Stimulated activated CD4-positive, alpha-beta T cell treated with anti-CD3 and anti-CD28 coated beads, TNF-alpha, amount 100 ng/mL, for 4 hours (primary cell): ENCODE data around the gene SARNP.
"Not testable (repeated sequence)": the region's sequence is repeated elsewhere in the genome, so short reads cannot be mapped to it uniquely, and the experiment has no call there.

Source experiments
- DNase-seq, 3 experiments: peaks; one replicate each; pipeline ENCODE4 v3.0.0-alpha.2; 2020; ENCODE audit warnings: low read depth in 3 of 3

SARNP gene

DNA sequence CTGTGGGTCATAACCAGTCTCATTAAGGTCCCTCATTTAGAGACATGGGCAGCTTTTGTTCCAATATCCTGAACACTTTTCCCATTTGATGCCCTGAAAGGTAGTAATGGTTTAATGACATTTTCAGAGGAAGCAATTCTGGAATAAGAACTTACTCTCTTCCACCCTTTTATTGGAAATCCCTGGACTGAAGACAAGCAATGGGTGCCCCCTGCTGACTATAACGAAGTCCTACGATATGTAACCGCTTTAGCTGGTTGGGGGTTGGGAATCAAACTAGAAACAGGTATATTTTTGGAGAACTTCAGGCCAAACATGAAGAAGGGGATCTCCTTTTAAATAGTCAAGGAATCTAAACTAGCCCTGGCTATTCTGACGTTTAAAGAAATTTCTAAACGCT is 20.5 kb downstream of the SARNP start:
- DNase-seq: no peak

DNA sequence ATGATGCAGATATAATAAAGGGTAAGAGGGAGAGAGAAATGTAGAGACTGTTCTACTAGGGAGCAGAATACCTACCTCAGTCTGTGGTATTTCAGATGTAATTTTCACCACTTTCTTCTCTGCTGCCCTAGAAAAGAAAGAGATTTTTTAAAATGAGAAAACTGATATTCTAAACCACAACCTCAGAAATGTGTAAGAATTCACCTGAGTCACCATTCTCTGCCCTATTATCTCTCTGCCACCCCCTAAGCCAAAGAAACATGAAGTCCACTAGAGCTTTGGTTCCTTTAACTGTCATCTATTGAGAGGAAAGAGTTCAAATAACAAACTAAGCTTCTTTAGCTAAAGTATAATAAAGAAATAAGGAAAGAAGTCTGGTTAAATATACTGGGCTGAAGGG is 21.6 kb downstream of the SARNP start:
- DNase-seq: no peak

DNA sequence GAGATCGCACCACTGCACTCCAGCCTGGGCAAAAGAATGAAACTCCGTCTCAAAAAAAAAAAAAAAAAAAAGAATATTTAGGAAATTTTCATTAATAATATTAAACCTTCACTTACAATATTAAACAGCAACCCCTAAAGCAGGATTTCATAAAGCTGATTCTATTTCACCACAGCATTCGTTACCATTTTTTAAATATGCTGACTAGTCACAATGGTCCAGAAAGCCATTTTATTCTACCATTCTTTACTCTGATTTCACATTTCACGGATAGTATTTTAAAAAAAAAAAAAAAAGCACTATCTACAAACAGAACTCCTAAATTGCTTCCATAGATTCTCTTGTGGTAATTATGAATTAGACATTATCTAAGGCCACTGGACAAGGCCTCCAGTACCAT is 27.6 kb downstream of the SARNP start:
- no peak for DNase-seq

DNA sequence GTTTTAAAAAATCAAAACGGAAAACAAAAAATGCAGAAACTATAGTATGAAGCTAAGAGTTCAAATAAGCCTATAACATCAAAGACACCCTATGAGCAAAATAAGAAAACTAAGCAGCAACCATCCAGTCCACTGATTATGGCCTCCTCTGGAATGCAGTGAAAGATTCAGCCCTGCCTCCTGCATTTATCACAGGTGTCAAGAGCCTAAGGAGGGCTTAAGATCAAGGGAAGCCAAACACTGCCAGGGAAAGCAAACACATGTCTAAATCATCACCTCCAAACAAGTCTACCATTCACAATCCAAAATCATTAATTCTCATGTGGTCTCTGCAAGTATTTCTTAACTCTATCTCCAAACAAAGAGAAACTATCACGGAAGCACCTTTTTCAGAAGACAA is 28.4 kb downstream of the SARNP start:
- DNase-seq: no peak

DNA sequence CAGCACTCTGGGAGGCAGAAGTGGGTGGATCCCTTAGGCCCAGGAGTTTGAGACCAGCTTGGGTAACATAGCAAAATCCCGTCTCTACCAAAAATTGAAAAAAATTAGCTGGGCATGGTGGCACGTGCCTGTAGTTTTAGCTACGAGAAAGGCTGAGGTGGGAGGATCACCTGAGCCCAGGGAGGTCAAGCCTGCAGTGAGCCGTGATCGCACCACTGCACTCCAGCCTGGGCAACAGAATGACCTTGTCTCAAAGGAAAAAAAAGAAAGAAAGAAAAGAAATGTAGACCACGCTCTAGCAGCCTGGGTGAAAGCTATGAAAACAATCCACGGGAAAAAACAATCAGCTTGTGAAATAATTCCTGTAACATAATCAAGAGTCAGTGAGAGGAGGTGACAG is 29.0 kb downstream of the SARNP start:
- DNase-seq: no peak

DNA sequence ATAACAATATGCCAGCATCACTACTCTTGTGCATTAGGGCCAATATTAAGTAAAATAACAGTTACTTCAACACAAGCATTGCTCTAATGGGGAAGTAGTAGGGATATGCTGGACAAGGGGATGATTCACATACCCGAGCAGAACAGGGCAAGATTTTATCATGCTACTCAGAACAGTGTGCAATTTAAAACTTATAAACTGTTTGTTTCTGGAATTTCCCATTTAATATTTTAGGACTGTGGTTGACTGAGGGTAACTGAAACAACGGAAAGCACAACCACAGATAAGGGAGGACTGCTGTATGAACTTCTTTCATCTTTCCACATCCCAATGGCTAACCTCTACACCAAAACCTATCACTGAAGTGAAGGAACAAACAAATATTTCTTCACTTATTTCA is 36.8 kb downstream of the SARNP start:
- no peak for DNase-seq

DNA sequence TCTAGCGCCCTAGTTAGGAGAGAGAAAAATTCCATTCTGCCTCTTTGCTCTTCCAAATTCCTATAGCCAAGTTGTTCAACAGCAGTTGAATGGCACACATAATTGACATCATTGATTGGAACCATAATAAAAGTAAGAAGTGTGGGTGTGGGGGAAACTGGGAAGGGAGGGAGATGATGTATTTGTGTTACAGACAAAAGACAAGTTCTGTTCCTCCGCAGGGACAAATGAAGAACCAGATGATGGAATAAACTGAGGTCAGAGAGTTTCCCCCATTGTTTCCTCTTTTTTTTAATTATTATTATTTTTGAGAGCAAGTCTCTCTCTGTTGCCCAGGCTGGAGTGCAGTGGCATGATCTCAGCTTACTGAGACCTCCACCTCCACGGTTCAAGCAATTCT is 39.7 kb downstream of the SARNP start:
- DNase-seq: no peak

DNA sequence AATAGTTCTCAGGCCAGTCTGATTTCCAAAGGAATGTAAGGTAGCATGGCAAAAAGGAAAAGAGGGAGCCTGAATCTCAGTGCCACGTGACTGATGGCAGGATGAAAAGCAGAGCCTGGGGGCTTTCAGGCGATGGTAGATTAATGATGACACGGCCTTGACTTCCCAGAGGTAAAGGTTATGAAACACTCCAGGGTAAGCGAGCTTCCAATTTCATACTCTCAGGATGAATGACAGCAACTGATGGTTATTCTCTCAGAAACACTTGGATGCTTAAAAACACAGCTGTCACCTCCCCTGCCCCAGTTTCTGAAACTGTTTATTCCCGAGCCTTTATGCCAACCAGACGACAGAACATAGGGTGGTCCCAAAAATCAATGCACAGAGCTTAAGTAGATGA is 45.8 kb downstream of the SARNP start:
- DNase-seq: no peak

DNA sequence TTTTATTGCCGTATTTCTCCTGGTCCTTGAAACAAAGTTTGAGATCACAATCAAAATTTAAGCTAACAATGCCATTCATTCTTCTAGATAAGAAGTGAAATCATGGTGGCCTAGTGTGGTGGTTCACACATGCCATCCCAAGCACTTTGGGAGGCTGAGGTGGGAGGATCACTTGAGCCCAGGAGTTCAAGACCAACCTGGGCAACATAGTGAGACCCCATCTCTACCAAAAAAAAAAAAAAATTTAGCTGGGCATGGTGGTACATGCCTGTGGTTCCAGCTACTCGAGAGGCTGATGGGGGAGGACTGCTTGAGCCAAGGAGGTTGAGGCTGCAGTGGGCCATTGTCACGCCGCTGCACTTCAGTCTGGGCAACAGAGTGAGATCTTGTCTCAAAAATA is 50.4 kb downstream of the SARNP start:
- no peak for DNase-seq

DNA sequence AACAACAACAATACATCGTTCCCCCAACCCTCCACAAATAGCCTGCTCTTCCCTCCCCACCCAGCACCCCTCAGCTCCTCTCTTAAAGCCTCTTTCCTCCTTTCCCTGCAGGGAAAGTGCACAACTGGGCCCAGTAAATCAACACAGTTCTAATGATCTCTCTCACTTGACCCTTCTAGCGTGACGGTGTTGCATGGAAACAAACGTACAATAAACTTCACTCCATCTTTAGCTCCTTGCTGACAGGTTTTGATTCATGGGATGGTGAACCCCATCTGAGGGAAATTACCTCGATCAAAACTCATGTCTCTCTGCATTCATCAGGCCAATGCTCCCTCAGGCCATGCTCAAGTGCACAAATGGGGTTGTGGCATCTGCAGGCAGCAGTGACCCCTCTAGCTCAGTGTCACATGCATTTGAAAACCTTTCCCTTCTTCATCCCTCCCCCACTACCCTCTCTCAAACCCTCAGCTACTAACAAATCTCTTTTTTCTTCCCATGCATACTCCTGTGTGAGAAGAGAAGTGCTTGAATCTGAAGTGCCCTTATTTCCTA is 51.7 kb downstream of the SARNP start:
- DNase-seq: no peak

DNA sequence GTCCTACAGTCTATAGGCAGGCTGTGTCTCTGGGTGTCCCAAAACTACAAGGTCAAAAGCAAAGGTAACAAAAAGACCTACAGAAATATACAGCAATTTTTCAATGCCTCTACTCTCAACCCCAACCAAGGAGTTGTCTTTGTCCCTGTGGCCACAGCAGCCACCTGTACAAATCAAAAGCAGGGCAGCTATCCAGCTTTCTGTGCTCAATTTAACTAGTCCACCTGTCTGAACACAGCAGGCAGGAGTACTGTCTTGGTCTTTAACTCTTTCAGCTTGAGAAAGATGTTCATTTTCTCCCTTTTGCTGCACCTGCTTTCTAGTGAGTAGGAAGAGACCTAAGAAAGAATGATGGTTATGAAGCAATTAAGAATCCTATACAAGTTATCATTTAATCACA is 54.9 kb downstream of the SARNP start:
- no peak for DNase-seq

DNA sequence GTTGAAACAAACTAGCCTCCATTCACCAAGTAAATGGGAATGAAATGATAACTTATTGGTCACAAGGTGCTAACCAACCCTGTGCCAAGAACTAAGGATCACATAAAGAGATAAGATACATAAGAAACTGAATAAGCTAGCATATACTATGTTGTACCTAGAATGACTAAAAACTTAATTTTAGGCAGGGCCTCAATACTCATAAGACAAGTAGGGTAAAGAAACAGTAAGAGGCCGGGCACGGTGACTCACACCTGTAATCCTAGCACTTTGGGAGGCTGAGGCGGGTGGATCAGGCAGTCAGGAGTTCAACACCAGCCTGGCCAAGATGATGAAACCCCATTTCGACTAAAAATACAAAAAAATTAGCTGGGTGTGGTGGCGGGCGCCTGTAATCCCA is 56.9 kb downstream of the SARNP start:
- no peak for DNase-seq

DNA sequence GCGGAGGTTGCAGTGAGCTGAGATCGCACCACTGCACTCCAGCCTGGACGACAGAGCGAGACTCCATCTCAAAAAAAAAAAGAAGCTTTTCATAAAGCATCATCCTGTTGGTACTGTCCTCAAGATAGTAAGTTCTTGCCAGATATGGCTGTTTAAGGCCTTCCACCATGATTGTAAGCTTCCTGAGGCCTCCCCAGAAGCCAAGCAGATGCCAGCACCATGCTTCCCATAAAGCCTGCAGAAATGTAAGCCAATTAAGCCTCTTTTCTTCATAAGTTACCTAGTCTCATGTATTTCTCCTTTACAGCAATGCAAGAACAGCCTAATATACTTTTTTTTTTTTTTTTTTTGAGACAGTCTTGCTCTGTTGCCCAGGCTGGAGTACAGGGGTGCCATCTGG is 58.9 kb downstream of the SARNP start:
- DNase-seq: not testable (repeated sequence)

DNA sequence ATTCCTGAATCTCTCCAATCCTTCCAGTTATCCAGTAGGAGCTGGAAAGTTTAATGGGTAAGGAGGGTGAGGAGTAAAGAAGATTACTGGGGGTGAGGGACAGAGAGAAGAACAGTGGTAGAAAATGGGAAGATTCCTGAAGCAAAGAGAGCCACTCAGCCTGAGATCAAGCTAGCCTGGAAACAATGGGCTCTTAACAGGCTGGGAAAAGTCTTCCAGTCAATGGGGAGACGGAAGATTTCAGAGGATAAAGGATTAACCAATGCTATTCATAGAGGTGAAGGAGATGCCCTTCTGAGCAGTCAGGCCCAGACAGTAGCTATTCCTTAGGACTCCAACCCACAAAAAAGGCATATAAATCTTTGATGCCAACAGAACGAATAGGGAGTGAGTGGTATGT is 59.8 kb downstream of the SARNP start:
- DNase-seq: no peak

DNA sequence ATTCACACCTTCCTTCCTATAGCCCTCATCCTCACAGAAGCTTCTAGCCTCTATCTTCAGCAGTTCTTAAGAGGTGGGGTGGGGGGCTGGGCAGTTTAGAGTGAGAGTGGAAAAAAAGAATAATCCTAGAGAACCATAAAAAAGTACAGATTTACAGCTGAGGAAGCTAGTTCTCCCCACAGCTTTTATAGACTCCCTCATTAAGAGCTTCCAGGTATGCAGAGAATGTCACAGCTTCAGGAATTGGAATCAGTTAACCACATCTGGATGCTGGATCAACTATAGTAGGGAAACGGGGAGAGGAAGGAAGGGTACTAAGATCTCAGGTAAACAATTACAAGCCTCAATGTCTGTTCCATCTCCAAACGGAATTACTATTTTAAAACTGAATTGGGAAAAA is 62.3 kb downstream of the SARNP start:
- no peak for DNase-seq

DNA sequence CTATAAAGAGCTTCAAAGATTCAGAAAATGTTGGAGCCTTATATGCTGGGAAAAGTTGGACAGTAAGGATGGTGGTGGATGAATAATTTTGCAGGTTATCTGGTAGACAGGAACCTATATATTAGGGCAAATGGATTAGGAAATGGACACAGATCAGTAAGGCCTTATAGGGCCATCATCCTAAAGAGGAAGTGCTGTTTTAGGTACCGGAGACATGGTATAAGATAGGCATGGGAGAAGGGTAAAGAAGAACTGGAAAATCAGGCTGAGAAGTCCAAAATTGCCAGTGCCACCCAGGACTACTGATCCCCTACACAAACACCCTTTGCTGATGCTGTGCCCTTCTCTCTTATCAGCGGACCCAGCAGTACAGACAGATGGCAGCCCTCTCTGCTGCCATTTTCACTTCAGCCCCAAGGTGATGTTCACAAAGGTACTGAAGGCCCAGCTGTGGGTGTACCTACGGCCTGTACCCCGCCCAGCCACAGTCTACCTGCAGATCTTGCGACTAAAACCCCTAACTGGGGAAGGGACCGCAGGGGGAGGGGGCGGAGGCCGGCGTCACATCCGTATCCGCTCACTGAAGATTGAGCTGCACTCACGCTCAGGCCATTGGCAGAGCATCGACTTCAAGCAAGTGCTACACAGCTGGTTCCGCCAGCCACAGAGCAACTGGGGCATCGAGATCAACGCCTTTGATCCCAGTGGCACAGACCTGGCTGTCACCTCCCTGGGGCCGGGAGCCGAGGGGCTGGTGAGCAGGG is 69.1 kb downstream of the SARNP start:
- DNase-seq: no peak

DNA sequence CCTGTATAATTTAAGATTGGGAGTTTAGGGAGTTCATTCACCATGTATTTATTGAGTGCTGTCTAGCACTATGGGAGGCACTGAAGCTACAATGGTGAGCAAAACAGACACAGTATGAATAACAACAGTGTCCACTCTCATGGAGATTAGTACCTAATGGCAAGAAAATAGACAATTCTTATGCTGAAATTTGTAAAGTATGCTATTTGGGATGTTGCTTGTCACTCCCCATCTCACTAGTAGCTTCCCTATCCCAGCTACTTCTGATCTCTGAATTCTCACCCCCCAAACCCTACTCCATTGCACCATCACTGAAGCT is 70.7 kb downstream of the SARNP start:
- DNase-seq: no peak

DNA sequence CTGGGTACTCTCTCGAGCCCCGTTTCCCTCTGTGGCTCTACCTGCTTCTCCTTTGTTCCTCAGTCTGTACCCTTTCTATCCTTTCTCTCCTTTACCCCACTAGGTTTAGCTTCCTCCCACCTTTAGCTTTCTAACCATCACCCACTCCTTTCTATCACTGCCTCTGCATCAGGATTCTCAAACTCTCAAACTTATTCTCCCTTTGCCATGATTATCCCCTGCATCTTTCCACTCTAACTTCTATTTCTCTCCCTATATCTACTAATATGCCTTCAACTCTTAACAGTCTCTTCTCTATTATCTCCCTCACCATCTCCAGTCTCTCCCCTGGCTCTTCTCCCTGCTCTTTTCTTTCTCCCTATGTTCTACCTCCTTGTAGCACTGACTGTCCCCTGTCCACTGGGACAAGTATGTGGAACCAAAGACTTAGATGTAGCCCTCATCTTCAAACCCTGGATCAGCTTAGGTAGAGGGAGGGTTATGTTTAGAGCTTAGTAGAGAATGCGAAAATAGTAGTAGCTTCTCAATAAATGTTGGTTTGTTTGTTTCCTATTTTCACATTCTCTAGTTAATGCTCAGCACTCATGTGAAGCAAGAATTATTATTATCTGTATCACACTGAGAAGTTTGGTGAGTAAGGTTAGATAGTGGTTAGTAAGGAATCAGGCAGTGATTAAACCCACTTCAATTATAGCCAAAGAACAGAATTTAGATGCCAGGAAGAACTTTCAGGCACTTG is 71.2 kb downstream of the SARNP start:
- no peak for DNase-seq

DNA sequence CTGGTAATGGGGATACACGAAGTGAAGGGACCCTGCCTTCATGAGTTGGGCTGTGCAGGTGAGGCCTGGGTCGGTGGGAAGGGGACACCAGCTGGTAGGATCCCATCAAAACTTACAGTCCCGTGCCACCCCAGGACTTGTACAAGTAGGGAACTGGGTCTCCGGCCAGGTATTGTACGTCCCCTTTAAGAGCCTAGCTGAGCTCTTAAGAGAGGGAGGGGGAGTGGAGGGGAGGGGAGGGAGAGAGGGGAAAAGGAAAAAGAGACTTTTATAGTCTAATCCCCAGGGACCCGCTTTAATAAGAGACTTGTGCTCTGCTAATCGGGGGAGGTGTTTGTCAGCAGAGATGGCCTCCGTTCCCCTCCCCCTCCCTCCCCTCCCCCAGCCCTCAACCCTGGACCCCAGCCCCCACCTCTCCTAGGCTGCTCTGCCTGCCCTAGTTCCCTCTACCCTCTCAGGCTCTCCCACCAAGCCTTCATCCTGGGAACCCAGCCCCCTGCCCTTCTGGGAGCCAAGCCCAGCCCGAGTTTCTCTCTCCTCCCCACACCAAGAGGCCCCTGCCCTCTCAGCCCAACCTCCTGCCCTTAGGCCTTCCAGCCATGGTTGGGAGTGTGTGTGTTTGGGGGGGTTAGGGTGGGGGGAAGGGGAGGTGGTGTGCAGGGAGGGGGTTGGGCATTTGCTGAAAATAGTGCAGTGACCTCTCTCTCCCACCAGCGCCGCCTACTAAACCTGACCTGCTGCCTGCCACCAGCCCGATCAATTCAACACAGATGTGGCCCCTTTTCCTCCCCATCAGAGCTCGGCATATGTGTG is 72.0 kb downstream of the SARNP start:
- no peak for DNase-seq

DNA sequence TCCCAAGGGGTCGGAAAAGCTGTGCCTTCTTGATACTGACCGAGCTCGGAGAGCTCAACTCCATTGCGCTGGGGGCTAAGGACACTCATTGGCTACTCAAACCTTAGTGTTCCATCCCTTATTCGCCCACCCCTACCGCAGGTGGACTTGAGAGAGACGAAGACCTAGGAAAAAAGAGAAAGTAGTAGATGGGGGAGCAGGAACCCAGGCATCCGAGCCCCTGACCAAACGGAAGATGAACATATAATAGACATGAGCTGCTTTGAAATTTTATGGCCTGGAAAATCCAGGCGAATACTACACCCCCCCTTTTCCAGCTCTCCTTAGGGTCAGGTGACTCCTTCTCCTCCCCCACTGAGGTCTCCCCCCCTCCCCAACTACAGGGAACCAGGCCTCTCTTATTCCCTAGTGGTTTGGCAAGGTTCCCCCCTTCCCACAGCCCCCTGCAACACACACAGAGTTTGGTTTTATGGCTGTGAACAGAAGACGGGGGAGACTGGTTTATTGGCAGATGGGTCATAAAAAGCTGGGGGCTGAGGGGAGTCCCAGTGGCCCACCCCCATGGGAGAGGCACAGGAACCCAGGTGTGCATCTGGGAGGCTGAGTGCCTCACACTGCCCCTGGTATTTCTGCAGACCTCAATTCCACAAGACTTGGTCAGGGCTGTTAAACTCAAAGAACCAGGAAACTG is 73.0 kb downstream of the SARNP start:
- no peak for DNase-seq

DNA sequence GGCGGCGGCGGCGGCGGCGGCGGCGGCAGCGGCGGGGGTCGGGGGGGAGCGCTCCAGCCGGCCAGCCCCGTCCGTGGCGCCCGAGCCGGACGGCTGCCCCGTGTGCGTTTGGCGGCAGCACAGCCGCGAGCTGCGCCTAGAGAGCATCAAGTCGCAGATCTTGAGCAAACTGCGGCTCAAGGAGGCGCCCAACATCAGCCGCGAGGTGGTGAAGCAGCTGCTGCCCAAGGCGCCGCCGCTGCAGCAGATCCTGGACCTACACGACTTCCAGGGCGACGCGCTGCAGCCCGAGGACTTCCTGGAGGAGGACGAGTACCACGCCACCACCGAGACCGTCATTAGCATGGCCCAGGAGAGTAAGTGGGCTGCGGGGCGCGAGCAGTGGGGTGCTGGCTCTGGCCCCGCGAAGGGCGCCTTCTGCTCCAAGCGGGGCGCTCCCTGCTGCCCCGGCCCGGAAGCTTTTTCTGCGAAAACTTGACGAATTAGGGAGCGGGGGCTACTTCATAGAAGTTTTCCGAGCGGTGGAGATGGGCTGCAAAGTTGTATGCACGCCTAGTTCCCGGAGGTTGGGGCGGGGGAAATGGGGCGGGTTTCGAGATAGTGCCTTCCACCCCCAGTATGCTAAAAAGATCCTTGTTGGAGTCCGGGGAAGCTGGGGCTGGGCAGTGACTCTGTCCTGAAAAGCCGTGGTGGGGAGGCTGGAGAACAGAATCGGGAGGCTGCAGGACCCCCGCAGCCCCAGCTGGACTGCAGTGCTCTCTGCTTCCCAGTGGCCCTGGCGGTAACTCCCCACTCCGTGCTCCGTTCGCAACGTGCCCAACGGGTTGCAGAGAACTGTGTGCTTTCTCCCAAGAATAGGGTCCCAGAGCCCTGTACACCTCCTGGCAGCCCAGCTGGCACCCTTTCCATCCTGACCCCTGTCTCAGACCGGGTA is 73.9 kb downstream of the SARNP start:
- peak in 1 of 3 experiments; percentile 23 for DNase-seq
